ENCODE results near the gene SLC35F1.
"Not testable (repeated sequence)": the region's sequence is repeated elsewhere in the genome, so short reads cannot be mapped to it uniquely, and the experiment has no call there.

SLC35F1 gene

GRCh38 chr6:118016532-118016931 lies 109.5 kb downstream of the SLC35F1 start:
- DNase-seq = no peak

DNA sequence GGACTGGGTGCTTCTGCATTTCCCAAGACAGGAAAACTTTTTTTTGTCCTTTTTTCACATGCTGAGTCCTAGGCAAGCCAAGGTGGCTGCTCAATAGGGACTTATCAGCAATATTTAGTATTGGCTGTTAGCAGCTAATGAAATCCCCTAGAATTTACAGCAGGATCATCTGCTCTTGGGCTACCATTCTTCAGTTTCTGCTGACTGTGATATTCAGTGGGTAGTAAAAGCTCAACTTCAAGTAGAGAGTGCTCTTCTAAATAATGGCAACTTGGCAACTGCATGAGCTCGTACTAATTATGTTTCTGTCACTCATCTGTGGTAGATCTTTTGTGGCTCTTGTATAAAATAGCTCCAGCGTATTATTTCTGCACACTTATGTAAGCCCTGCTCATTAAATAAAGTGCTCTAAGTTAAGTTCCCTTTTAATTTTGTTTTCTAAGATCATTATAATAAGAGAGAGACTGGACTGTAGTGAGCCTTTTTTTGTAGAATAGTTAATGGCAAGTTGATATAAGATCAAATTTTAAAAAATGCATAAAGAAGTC lies 110.3 kb downstream of the SLC35F1 start:
- DNase-seq = no peak

- no peak for DNase-seq
Observed at GRCh38 chr6:118023771-118024170, 116.7 kb downstream of the SLC35F1 start.

GRCh38 chr6:118029967-118030366 lies 122.9 kb downstream of the SLC35F1 start:
- no peak for DNase-seq

GRCh38 chr6:118037479-118037878 lies 130.4 kb downstream of the SLC35F1 start:
- not testable (repeated sequence) for DNase-seq

DNA sequence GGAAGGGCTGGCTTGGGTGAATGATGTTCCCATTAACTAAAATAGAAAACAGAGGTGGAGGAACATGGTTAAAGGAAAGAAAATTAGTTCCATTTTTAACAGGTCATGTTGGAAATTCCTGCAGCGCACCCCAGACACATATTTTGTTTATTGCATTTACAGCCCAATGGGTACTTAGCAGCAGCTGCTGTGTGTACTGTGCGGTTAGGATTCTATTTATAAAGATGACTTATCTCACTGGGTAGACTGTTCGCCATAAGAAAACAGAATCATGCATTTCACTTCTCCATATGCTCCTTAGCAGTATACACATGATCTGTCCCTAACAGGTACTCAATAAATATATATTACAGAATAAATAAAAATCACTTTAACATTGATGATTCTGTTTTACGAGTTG lies 135.8 kb downstream of the SLC35F1 start:
- no peak for DNase-seq

GRCh38 chr6:118044275-118044674 lies 137.2 kb downstream of the SLC35F1 start:
- no peak for DNase-seq

DNA sequence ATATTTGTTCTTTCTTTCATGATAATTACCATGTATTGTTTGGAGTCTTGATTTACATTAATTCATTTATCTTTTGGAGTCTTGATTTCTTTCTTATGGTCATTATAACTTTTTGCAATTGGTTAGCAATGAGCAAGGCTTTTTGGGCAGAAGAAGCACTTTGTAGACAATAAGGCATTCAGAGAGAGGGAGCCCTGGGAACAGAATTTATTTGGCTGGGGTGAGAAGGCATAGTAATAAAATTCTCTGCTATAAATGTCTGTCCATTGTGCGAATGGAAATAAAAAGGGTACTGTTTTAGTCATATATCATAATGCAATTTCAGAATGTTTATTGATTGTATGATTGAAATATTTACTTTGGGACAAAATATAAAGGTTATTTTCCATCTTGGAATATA lies 147.0 kb downstream of the SLC35F1 start:
- no peak for DNase-seq

GRCh38 chr6:118061666-118062065 lies 154.6 kb downstream of the SLC35F1 start:
- DNase-seq = no peak

DNA sequence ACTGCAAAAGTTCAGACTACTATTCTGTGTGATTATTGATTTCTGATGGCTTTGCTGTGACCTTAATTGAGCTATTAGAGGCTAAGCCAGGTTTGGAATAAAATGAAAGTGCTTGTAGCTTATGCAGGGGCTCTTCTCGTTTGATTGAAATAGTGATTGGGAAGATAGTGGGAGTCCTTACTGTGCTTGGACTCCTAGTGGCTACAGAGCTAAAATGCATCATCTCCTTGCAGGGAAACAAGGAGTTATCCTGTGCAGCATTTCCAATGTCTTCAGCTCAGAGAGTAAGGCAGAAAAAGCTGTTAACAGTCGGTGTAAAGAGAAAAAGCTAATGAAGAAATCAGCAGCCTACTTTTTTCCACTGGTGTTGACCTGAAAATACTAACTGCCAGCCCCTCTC lies 173.5 kb downstream of the SLC35F1 start:
- DNase-seq = peak; percentile 14

DNA sequence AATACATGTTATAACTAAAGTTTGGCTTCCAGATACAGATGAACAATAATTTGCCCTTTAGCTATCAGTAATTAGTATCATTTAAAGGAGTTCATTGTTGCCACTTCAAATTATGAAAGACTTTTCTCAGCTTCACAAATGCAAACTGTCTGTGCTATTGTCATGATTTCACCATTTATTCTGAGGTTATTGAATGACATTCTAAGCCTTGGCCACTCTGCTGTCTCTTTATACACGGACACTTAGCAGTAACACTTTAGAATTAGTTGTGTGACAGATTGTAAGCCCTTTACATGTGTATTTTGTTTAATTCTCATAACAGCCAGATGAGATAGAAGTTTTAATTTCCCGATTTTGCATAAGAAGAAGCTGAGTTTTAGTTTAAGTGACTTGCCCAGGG lies 176.6 kb downstream of the SLC35F1 start:
- no peak for DNase-seq

DNA sequence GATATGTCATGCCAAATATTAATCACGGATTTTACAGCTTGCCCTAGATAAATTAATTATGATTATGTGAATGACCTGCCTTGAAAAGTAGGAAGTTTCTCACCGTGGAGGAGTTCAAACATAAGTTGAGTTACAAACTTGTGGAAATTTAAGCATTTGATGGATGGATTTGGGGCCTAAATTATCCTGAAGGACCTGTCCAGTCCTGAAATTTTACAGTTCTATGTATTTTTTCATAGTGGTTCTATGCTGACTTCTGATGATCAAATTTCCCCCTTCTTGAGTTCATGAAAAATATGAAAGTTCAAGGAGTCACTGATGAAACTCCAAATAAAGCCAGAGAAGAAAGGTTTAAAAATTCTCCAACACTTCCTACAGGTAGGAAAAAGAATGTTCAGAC lies 178.6 kb downstream of the SLC35F1 start:
- DNase-seq = no peak

- DNase-seq = no peak
Observed at GRCh38 chr6:118086159-118086558, 179.1 kb downstream of the SLC35F1 start.

GRCh38 chr6:118092086-118092485 lies 185.0 kb downstream of the SLC35F1 start:
- DNase-seq = no peak

- DNase-seq = no peak
Observed at GRCh38 chr6:118097576-118097975, 190.5 kb downstream of the SLC35F1 start.

GRCh38 chr6:118100717-118101116 lies 193.7 kb downstream of the SLC35F1 start:
- no peak for DNase-seq

DNA sequence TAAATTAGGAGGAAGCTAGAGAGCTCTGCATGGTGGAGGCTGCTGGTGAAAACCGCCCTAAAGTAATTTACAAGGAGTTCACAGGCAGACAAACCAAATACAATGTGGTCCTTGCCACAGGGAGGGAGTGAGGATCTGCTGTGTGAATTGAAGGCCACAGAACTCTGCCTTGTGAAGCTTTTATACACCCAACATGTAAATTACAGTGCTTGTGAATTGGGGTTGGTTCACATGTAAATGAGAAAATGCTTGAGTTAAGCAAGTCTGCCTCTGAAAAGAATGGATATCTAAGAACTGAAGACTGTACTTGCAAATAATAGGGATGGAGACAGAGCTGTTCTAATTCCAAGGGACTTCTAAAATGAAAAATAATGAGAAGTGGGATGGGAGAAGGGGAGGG lies 194.2 kb downstream of the SLC35F1 start:
- peak; percentile 43 for DNase-seq

DNA sequence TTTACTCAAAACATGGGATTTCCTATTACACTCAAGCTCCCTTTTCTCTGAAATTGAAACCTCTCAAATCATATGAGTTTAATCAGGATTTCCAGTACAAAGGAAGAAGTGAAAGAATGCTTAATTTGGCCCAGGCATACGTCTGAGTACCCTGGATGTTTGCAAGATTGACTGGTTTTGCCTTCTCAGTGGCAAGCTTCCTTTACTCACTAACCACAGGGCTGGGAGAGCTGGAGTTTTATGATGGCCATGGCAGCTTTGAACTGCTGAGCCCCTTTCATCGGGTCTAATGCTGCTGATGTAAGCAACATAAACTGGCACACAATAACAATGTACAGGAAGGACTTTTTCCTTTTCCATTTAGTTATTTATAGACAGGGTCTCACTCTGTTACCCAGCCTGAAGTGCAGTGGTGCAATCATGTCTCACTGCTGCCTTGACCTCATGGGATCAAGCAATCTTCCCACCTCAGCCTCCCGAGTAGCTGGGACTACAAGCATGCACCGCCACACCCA lies 194.8 kb downstream of the SLC35F1 start:
- DNase-seq = no peak

DNA sequence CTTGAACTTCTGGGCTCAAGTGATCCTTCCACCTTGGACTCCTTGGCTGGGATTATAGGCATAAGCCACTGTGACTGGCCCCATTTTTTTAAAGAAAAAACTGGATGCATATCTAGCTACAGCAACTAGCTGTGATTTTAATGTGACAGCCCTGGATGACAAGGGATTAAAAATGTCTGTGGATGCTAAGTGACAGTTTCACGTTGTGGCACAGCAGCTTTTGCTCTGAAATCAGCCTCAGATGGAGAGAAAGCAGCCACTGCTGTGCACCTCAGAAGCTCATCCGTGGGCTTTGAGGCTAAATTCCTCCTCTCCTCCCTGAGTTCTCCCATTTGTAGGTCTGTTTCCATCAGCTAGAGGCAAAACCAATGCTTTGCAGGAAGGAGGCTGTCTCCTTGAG lies 195.3 kb downstream of the SLC35F1 start:
- DNase-seq = peak; percentile 14

- peak; percentile 13 for DNase-seq
Observed at GRCh38 chr6:118103381-118104146, 196.5 kb downstream of the SLC35F1 start.

GRCh38 chr6:118122161-118122725 lies 215.2 kb downstream of the SLC35F1 start:
- no peak for DNase-seq

DNA sequence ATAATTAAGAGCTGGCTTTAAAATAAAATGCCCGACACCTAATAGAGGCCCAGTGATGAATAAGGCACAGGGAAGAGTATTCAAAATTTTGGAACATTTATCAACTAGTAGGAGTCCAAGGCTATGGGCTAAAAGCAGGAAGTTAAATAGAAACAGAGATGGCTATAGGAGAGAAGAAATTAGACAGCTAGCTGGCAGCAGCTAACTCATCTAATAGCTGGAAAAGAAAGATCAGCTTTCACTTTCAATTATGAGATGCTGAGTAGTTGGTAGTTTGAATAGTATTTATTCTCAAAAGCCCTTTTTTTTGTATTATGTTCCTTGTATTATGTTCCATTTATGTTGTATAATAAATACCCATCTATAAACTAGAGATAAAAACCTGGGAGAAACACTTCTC lies 215.7 kb downstream of the SLC35F1 start:
- no peak for DNase-seq

GRCh38 chr6:118123503-118124037 lies 216.5 kb downstream of the SLC35F1 start:
- DNase-seq = no peak

DNA sequence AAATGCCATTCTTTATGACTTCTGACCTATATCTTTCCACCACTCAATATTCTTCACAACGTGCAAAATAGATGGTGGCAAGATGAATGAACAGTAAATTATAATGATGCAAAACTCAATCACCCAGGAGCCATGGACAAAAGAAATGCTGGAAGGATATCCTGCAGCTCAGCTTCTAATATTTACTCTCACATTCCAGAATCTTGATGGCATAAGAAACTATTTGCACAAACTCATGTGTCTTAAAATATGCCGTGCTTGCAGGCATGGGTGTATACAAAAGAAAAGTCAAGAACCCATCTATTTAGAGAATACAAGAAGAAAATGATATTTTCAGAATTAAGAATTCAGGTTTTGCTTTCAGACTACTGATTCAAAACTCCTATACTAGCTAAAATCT lies 217.8 kb downstream of the SLC35F1 start:
- no peak for DNase-seq

Measured in eye (tissue), 1 donor.